ENCODE measurements around the gene STK24.

STK24 gene

DNA sequence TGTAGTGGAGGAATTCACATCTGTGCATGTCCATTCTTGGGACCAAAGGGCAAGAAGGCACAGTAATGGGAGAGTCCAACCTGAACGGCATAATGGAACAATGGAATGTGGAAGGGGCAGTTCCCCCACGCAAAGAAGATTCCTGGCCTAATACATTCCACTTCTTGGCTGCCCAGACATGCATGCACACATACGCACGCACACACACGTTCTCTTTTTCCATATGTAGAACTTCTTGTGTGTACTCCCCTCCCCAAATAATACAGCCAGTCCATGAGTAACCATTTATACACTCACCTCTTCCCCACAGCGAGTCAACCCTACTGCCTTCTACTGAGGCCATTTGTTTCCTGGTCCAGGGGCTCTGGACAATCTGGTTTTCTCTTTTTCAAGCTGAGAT lies 6.0 kb upstream of the STK24 start (continued):
- TF ChIP-seq, protein P1, sequence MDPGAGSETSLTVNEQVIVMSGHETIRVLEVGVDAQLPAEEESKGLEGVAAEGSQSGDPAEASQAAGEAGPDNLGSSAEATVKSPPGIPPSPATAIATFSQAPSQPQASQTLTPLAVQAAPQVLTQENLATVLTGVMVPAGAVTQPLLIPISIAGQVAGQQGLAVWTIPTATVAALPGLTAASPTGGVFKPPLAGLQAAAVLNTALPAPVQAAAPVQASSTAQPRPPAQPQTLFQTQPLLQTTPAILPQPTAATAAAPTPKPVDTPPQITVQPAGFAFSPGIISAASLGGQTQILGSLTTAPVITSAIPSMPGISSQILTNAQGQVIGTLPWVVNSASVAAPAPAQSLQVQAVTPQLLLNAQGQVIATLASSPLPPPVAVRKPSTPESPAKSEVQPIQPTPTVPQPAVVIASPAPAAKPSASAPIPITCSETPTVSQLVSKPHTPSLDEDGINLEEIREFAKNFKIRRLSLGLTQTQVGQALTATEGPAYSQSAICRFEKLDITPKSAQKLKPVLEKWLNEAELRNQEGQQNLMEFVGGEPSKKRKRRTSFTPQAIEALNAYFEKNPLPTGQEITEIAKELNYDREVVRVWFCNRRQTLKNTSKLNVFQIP (CRISPR knock-in tag; IDR thresholded peaks at IDR 0.05; ENCODE audit: borderline replicate concordance, low read depth), result no peak
- TF ChIP-seq ZFP30 (CRISPR knock-in tag; IDR thresholded peaks at IDR 0.05), result no peak

DNA sequence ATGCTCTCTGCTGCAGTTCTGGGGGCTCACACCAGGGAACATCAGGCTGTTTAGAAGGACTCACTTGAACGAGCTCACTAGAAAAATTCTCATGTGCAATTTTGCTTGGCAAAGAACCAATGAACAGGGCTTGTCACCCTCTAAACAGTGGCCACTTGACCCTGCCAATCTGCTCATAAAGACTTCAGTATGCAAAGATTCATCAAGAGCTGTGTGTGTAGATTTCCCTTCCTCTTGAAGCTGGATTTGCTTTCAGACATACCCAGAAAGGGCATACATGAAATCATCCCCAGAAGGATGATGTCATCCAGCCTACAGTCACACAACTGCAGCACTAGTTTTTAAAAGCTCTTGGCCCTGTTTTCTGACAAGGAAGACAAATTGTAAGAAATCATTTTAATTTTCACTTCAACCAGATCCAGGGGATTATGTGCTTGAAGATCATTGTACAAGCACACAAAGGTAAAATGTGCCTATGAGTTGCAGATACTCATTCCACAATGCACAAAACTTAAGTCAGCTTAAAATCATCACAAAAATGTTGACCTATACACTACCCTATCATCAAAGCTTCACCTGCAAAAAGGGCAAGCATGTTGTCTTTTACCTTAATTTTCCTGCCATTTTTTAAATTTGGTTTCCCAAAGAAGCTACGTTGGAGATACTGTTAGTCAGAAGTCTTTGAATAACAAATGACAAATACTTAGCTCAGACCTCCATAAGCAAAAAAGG lies 5.2 kb upstream of the STK24 start:
- peak; percentile 54 for ATAC-seq
- TF ChIP-seq CSDC2 (CRISPR knock-in tag; IDR thresholded peaks at IDR 0.05) (no peak), GLIS3 (CRISPR knock-in tag; IDR thresholded peaks at IDR 0.05) (no peak)

DNA sequence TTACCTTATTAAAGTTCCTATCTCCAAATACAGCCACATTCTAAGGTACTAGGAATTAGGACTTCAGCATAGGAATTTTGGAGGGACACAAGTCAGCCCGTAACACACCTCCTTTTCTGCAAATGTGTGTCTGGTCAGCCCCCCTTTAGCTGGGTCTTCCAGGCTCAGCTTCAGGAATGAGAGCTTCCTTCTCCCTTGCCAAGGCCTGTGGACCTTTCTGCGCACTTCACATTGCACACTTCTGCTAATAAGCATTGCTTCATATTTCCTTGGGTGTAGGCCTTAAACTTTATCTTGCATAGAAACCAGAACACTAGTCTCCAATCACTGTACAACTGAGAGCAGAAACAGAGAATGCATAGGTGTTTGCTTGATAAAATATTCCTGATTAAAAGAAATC lies 4.5 kb upstream of the STK24 start:
- ATAC-seq, result no peak
- TF ChIP-seq ZNF70 (CRISPR knock-in tag; IDR thresholded peaks at IDR 0.05), result no peak
- TF ChIP-seq ZFP30 (CRISPR knock-in tag; IDR thresholded peaks at IDR 0.05), result no peak
- no peak for TF ChIP-seq BACH2 (CRISPR knock-in tag; IDR thresholded peaks at IDR 0.05; ENCODE audit: borderline replicate concordance)
- TF ChIP-seq TOX (CRISPR knock-in tag; IDR thresholded peaks at IDR 0.05; ENCODE audit: borderline replicate concordance), result no peak

DNA sequence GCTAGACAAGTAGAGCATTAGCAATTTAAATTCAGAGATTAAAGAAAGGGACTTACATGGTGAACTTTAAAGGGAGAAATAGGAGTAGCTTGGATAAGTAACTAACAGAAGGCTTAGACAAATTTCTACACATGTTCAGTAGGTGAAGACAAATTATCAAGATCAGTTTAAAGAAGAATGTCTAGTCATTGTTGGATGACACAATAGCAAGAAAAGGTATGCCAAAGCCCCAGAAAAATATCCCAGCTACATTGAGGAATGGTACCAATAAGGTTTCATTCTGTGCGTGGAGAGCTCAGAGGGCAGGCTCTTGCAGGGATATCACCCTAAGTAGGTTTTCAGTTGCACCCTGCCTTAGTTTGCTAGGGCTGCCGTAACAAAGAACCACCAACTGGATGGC lies 3.5 kb upstream of the STK24 start:
- ATAC-seq, result no peak
- TF ChIP-seq TCF4 (CRISPR knock-in tag; IDR thresholded peaks at IDR 0.05; ENCODE audit: borderline replicate concordance) (no peak), OSR1 (CRISPR knock-in tag; IDR thresholded peaks at IDR 0.05) (no peak), SNAI2 (CRISPR knock-in tag; IDR thresholded peaks at IDR 0.05) (no peak), PPARA (CRISPR knock-in tag; IDR thresholded peaks at IDR 0.05; ENCODE audit: borderline replicate concordance) (no peak), ARNTL (CRISPR knock-in tag; IDR thresholded peaks at IDR 0.05; ENCODE audit: borderline replicate concordance, low read depth) (no peak), BACH2 (CRISPR knock-in tag; IDR thresholded peaks at IDR 0.05; ENCODE audit: borderline replicate concordance) (no peak), ZC3H10 (CRISPR knock-in tag; IDR thresholded peaks at IDR 0.05) (no peak), ZNF565 (CRISPR knock-in tag; conservative IDR thresholded peaks at IDR 0.05; ENCODE audit: low read depth) (no peak), TOX (CRISPR knock-in tag; IDR thresholded peaks at IDR 0.05; ENCODE audit: borderline replicate concordance) (no peak), ZNF70 (CRISPR knock-in tag; IDR thresholded peaks at IDR 0.05) (no peak), ISL1 (CRISPR knock-in tag; IDR thresholded peaks at IDR 0.05) (no peak)
- TF ChIP-seq, protein P2, sequence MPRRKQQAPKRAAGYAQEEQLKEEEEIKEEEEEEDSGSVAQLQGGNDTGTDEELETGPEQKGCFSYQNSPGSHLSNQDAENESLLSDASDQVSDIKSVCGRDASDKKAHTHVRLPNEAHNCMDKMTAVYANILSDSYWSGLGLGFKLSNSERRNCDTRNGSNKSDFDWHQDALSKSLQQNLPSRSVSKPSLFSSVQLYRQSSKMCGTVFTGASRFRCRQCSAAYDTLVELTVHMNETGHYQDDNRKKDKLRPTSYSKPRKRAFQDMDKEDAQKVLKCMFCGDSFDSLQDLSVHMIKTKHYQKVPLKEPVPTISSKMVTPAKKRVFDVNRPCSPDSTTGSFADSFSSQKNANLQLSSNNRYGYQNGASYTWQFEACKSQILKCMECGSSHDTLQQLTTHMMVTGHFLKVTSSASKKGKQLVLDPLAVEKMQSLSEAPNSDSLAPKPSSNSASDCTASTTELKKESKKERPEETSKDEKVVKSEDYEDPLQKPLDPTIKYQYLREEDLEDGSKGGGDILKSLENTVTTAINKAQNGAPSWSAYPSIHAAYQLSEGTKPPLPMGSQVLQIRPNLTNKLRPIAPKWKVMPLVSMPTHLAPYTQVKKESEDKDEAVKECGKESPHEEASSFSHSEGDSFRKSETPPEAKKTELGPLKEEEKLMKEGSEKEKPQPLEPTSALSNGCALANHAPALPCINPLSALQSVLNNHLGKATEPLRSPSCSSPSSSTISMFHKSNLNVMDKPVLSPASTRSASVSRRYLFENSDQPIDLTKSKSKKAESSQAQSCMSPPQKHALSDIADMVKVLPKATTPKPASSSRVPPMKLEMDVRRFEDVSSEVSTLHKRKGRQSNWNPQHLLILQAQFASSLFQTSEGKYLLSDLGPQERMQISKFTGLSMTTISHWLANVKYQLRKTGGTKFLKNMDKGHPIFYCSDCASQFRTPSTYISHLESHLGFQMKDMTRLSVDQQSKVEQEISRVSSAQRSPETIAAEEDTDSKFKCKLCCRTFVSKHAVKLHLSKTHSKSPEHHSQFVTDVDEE (CRISPR knock-in tag; IDR thresholded peaks at IDR 0.05), result no peak
- TF ChIP-seq, protein P3, sequence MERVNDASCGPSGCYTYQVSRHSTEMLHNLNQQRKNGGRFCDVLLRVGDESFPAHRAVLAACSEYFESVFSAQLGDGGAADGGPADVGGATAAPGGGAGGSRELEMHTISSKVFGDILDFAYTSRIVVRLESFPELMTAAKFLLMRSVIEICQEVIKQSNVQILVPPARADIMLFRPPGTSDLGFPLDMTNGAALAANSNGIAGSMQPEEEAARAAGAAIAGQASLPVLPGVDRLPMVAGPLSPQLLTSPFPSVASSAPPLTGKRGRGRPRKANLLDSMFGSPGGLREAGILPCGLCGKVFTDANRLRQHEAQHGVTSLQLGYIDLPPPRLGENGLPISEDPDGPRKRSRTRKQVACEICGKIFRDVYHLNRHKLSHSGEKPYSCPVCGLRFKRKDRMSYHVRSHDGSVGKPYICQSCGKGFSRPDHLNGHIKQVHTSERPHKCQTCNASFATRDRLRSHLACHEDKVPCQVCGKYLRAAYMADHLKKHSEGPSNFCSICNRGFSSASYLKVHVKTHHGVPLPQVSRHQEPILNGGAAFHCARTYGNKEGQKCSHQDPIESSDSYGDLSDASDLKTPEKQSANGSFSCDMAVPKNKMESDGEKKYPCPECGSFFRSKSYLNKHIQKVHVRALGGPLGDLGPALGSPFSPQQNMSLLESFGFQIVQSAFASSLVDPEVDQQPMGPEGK (CRISPR knock-in tag; IDR thresholded peaks at IDR 0.05; ENCODE audit: borderline replicate concordance), result no peak

DNA sequence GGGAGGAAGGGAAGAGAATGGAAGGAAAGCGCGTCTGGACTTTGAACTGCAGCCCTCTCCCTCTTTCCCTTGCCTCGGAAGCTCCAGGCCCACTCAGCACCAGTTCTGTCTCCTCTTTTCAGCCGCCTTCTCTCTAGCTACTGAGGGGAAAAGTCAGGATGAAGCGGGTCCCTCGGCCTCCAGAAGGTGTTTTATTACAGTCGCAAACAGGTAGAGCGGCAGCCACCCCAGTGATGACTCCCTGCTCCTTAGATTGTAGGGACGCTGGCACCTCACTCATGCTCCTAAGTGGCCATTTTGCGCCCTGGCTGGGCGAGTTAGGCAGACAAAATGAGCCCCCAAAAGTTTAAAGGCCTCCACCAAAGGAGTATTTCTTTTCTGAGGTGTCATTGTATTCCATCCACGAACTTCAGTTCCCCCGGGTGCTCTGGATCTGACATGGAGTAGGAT lies 954 bp upstream of the STK24 start:
- peak; percentile 2; the same call in 2 of the 3 replicates for ATAC-seq
- no peak for TF ChIP-seq ZC3H10 (CRISPR knock-in tag; IDR thresholded peaks at IDR 0.05)
- TF ChIP-seq RARB (CRISPR knock-in tag; IDR thresholded peaks at IDR 0.05), result no peak
- no peak for TF ChIP-seq ZNF70 (CRISPR knock-in tag; IDR thresholded peaks at IDR 0.05)
- no peak for TF ChIP-seq ESRRG (CRISPR knock-in tag; IDR thresholded peaks at IDR 0.05)
- no peak for TF ChIP-seq SNAI2 (CRISPR knock-in tag; IDR thresholded peaks at IDR 0.05)
- TF ChIP-seq, protein P4, sequence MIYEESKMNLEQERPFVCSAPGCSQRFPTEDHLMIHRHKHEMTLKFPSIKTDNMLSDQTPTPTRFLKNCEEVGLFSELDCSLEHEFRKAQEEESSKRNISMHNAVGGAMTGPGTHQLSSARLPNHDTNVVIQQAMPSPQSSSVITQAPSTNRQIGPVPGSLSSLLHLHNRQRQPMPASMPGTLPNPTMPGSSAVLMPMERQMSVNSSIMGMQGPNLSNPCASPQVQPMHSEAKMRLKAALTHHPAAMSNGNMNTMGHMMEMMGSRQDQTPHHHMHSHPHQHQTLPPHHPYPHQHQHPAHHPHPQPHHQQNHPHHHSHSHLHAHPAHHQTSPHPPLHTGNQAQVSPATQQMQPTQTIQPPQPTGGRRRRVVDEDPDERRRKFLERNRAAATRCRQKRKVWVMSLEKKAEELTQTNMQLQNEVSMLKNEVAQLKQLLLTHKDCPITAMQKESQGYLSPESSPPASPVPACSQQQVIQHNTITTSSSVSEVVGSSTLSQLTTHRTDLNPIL (CRISPR knock-in tag; IDR thresholded peaks at IDR 0.05; ENCODE audit: low read depth), result no peak
- TF ChIP-seq TOX (CRISPR knock-in tag; IDR thresholded peaks at IDR 0.05; ENCODE audit: borderline replicate concordance), result no peak
- TF ChIP-seq, protein P2 (CRISPR knock-in tag; IDR thresholded peaks at IDR 0.05), result no peak
- TF ChIP-seq CSDC2 (CRISPR knock-in tag; IDR thresholded peaks at IDR 0.05), result no peak
- TF ChIP-seq, protein P5, sequence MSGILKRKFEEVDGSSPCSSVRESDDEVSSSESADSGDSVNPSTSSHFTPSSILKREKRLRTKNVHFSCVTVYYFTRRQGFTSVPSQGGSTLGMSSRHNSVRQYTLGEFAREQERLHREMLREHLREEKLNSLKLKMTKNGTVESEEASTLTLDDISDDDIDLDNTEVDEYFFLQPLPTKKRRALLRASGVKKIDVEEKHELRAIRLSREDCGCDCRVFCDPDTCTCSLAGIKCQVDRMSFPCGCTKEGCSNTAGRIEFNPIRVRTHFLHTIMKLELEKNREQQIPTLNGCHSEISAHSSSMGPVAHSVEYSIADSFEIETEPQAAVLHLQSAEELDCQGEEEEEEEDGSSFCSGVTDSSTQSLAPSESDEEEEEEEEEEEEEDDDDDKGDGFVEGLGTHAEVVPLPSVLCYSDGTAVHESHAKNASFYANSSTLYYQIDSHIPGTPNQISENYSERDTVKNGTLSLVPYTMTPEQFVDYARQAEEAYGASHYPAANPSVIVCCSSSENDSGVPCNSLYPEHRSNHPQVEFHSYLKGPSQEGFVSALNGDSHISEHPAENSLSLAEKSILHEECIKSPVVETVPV (CRISPR knock-in tag; IDR thresholded peaks at IDR 0.05), result no peak
- TF ChIP-seq GLIS3 (CRISPR knock-in tag; IDR thresholded peaks at IDR 0.05), result no peak
- TF ChIP-seq ZFP30 (CRISPR knock-in tag; IDR thresholded peaks at IDR 0.05), result no peak
- TF ChIP-seq PPARA (CRISPR knock-in tag; IDR thresholded peaks at IDR 0.05; ENCODE audit: borderline replicate concordance), result no peak
- no peak for TF ChIP-seq ARNTL (CRISPR knock-in tag; IDR thresholded peaks at IDR 0.05; ENCODE audit: borderline replicate concordance, low read depth)
